ENCODE measurements around the gene FMN2. TPM values are rescaled to one million over a fixed set of nuclear protein-coding genes. Genes with fewer than 3 reads are reported as not detected.
"Not testable (repeated sequence)": the region's sequence is repeated elsewhere in the genome, so short reads cannot be mapped to it uniquely, and the experiment has no call there.

FMN2 gene
- total RNA-seq, 1 donor, result 34.5 TPM

DNA sequence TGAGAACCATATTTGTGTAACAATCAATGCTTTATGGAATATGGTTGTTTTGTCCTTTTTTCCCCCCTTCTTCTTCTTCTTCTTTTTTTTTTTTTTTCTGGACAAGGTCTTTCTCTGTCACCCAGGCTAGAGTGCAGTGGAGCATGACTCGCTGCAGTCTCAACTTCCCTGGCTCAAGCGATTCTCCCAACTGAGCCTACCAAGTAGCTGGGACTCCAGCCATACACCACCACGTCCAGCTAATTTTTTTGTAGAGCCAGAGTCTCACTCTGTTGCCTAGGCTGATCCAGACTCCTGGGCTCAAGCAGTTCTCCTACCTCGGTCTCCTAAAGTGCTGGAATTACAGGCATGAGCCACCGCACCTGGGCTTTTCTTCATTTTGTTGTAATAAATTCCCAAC, 86.7 kb downstream of the FMN2 start:
- DNase-seq (ENCODE audit: low read depth), result no peak
- H3K4me3 ChIP-seq (ENCODE audit: low read depth, low read length), result no peak overlapping the region
- TF ChIP-seq, protein P1, sequence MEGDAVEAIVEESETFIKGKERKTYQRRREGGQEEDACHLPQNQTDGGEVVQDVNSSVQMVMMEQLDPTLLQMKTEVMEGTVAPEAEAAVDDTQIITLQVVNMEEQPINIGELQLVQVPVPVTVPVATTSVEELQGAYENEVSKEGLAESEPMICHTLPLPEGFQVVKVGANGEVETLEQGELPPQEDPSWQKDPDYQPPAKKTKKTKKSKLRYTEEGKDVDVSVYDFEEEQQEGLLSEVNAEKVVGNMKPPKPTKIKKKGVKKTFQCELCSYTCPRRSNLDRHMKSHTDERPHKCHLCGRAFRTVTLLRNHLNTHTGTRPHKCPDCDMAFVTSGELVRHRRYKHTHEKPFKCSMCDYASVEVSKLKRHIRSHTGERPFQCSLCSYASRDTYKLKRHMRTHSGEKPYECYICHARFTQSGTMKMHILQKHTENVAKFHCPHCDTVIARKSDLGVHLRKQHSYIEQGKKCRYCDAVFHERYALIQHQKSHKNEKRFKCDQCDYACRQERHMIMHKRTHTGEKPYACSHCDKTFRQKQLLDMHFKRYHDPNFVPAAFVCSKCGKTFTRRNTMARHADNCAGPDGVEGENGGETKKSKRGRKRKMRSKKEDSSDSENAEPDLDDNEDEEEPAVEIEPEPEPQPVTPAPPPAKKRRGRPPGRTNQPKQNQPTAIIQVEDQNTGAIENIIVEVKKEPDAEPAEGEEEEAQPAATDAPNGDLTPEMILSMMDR (IDR thresholded peaks at IDR 0.05; ENCODE audit: insufficient read depth, low read length), result no peak

DNA sequence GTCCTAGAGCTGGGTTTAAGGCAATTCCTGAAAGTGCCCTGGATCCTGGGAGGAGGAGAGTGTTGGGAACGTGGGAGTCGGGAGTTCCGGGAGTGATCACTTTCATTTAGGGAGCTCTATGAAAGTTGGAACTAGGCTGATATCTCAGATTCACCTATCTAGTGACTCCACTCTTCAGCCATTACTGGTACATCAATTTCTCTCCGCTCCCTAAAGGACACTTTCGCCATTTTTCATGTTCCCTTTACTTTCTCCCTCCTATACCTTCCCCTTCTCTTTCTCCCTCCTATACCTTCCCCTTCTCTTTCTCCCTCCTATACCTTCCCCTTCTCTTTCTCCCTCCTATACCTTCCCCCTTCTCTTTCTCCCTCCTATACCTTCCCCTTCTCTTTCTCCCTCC, 93.0 kb downstream of the FMN2 start:
- H3K4me3 ChIP-seq (ENCODE audit: low read depth, low read length); DNase-seq (ENCODE audit: low read depth): not testable (repeated sequence)

DNA sequence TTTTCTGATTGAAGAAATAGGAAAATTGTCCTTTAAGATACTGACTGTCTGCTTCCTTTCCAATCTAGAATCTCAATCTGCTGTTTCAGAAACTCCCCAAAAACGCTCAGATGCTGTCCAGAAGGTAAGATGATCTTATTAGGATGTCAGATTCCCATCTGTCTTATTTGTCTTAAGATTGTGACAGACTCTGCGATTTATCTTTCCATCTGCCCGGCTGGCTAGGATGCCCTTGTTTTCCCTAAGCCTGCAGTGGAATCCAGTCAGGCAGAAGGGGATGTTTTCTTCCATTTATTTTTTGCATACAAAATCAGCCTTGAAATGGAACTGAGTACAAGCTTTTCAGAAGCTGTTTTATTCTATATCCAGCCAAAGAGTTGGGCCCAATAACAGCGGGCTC, 96.5 kb downstream of the FMN2 start:
- no peak for DNase-seq (ENCODE audit: low read depth)
- TF ChIP-seq, protein P1 (IDR thresholded peaks at IDR 0.05; ENCODE audit: insufficient read depth, low read length), result no peak
- no peak overlapping the region for H3K4me3 ChIP-seq (ENCODE audit: low read depth, low read length)

DNA sequence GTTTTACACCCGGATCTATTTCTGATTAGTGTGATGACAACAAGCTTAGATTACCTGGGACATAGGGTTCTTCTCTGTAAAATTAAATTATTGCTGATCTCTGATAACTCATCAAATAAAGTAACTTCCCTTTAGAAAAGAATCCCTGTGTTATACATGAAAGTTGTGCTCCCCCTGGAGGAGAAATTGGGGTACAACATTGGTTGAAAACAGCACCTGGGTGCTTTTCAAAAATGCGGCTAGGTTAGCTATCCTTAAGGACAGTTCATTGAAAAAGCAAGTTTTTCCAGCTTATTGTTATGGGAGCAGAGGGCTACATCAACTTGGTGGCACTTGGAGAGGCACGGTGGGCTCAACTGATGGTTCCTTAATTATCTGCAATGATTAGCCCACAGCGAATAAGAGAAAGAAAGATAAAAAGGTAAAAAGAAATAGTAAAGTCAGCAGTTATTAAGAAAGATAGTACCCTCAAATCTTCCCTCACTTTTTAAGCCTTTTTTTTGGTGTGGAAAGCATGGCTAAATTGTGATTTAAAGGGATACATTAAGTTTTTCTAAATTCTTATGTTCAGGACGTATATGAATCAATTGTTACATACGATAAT, 97.8 kb downstream of the FMN2 start:
- peak; percentile 68 for DNase-seq (ENCODE audit: low read depth)
- TF ChIP-seq, protein P1 (IDR thresholded peaks at IDR 0.05; ENCODE audit: insufficient read depth, low read length), result peak; percentile 84

DNA sequence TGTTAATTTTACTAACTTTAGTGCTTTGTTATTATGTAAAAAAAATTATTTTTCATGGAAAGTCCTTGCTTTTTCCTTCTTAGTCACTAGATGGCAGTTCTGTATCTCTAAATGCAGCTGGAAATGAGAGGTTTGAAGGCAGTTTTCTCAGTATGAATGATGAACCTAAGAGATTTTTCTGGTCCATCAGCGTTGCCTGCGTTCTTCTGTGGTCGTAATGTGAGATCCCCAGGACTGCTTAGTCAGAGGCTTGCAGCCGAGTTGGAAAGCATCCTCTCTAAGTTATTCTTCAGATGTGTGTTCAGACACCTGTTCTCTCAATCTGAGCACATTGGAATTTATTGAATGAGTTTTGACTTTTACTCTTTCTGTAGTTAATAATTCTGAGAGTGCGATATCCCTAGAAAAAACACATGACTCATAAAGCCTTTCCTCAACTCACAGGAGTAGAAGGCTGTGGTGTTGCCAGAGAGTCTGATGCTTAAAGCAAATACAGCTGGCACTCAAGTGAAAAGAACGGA, 99.3 kb downstream of the FMN2 start:
- TF ChIP-seq, protein P1 (IDR thresholded peaks at IDR 0.05; ENCODE audit: insufficient read depth, low read length), result peak; percentile 68
- DNase-seq (ENCODE audit: low read depth), result peak; percentile 99
- H3K4me3 ChIP-seq (ENCODE audit: low read depth, low read length), result no peak overlapping the region

More for the DNA sequence above, 97.8 kb downstream of the FMN2 start:
- H3K4me3 ChIP-seq (ENCODE audit: low read depth, low read length), result no peak overlapping the region

DNA sequence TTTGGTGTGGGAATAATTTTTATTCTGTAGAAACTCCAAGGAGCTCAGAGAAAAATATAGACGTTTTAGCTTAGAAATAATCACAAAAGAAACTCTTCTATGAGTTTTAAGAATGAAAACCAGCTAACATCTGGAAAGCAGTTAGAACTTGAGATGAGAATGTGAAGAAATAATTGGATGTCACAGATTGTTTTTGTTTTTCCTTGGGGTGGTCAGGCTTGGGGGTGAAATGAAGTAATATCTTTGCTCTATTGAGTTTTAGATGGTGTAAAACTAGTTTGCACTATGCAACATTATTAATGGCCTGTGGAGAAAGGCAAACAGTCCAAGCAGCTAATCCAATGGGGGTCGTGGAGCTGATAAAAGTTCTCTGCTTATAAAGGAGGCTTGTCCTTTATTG, 101.2 kb downstream of the FMN2 start:
- no peak overlapping the region for H3K4me3 ChIP-seq (ENCODE audit: low read depth, low read length)
- no peak for DNase-seq (ENCODE audit: low read depth)
- TF ChIP-seq, protein P1 (IDR thresholded peaks at IDR 0.05; ENCODE audit: insufficient read depth, low read length), result no peak

DNA sequence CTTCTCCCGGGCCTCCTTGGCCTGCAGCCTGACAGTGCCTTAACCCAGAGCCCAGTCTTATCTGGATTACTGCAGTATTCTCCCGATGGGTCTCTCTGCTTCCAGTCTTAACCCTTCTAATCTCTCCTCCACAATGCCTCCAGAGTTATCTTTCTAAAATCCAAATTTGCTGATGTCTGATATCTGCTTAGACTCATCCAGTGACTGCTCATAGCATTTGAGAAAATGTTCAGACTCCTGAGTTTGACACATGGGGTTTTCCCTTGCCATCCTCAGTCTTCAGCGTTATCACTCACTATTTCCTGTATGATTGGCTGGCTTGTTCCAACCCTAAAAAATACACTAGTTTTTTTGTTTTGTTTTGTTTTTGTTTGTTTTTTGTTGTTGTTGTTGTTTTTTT, 102.0 kb downstream of the FMN2 start:
- H3K4me3 ChIP-seq (ENCODE audit: low read depth, low read length), result no peak overlapping the region
- TF ChIP-seq, protein P1 (IDR thresholded peaks at IDR 0.05; ENCODE audit: insufficient read depth, low read length), result no peak
- peak; percentile 62 for DNase-seq (ENCODE audit: low read depth)
